K562 (cell line): ENCODE results near the gene HSD17B1. TPM values are rescaled to one million over a fixed set of nuclear protein-coding genes. Genes with fewer than 3 reads are reported as not detected.

ENCODE experiments used
- ADNP ChIP-seq: fragments of 200-800 bp; sonication (Bioruptor generic); IDR thresholded peaks from 2 replicates; pipeline ENCODE4 v1.6.1; 2016; ENCODE audit warnings: missing genetic modification characterization, missing compliant biosample characterization
- ETV6 ChIP-seq, 3 experiments: fragments of 150-350 bp in 1 of 3; sonication (generic) in 1 of 3; formaldehyde crosslinking in 1 of 3; IDR thresholded peaks; 2 replicates each; pipeline versions ENCODE4 v1.6.1 to v1.8.0; 2014 to 2022; ENCODE audit warnings: borderline replicate concordance in 2 of 3, low read depth in 2 of 3, antibody characterized with exemption in 1 of 3, low read length in 1 of 3, mild to moderate bottlenecking in 1 of 3, missing genetic modification reagents in 1 of 3
- FOXK2 ChIP-seq, 2 experiments: fragments of 450-650 bp; IDR thresholded peaks in 1 of 2; conservative IDR thresholded peaks in 1 of 2; 2 replicates each; pipeline ENCODE4 v1.6.1; 2016; ENCODE audit warnings: low read depth in 2 of 2, mild to moderate bottlenecking in 1 of 2
- GTF2A2 ChIP-seq: IDR thresholded peaks from 2 replicates; pipeline ENCODE4 v1.6.1; 2016; ENCODE audit warnings: mild to moderate bottlenecking, missing genetic modification characterization, missing compliant biosample characterization
- MCM7 ChIP-seq, 2 experiments: fragments of 450-650 bp; IDR thresholded peaks; 2 replicates each; pipeline ENCODE4 v1.6.1; 2016 to 2018
- MTA2 ChIP-seq: fragments of 450-650 bp; IDR thresholded peaks from 2 replicates; pipeline ENCODE4 v1.6.1; 2016; ENCODE audit warnings: low read depth
- MTF1 ChIP-seq: fragments of 250-450 bp; sonication (Bioruptor Pico); IDR thresholded peaks from 2 replicates; pipeline ENCODE4 v1.9.0; 2021; ENCODE audit warnings: moderate library complexity, mild to moderate bottlenecking, inconsistent platforms, borderline replicate concordance
- NFE2 ChIP-seq: IDR thresholded peaks from 2 replicates; pipeline ENCODE4 v1.6.1; 2014; ENCODE audit warnings: antibody characterized with exemption, low read depth
- RBBP5 ChIP-seq: fragments of 200-600 bp; sonication (generic); IDR thresholded peaks from 2 replicates; pipeline ENCODE4 v1.6.1; 2012; ENCODE audit warnings: borderline replicate concordance, mild to moderate bottlenecking, low read length, control low read depth, inconsistent platforms; ENCODE audit not compliant: insufficient read depth, poor library complexity, severe bottlenecking
- RHOXF2B ChIP-seq: fragments of 250-450 bp; sonication (Bioruptor Pico); conservative IDR thresholded peaks from 2 replicates; pipeline ENCODE4 v1.5.1; 2021
- SRSF9 ChIP-seq: fragments of 200-400 bp; formaldehyde crosslinking; IDR thresholded peaks from 2 replicates; pipeline ENCODE4 v1.6.1; 2017; ENCODE audit warnings: low read depth, low read length, borderline replicate concordance
- TAL1 ChIP-seq: fragments of 450-650 bp; IDR thresholded peaks from 2 replicates; pipeline ENCODE4 v1.6.1; 2016; ENCODE audit warnings: mild to moderate bottlenecking
- ZFX ChIP-seq: sonication (generic); formaldehyde crosslinking; IDR thresholded peaks from 2 replicates; pipeline ENCODE4 v1.8.0; 2022; ENCODE audit warnings: mild to moderate bottlenecking, missing genetic modification reagents, moderate library complexity
- ZNF3 ChIP-seq: fragments of 250-450 bp; sonication (Bioruptor Pico); IDR thresholded peaks from 2 replicates; pipeline ENCODE4 v1.5.0; 2021; ENCODE audit warnings: mild to moderate bottlenecking, moderate library complexity
- polyA plus RNA-seq, 8 experiments: library from polyadenylated mRNA; depleted of rRNA in 4 of 8; stranded (reverse) in 5 of 8; unstranded in 3 of 8; fragments of >200 nt; fragmentation: Nextera tagmentation in 2 of 8; fragmentation: Illumina TruSeq in 1 of 8; extraction: Ambion mirVana in 2 of 8; extraction: Trizol in 1 of 8; gene quantifications; 2 replicates each; pipeline versions ENCODE4 v1.2.1 to v1.2.3, GENCODE V29; 2011 to 2014; ENCODE audit warnings: inconsistent platforms in 1 of 8, missing spikeins in 1 of 8
- total RNA-seq, 7 experiments: library from RNA; depleted of rRNA in 6 of 7; stranded (reverse); fragments of >200 nt in 6 of 7; fragmentation: Illumina TruSeq in 2 of 7; extraction: Trizol in 2 of 7; gene quantifications; 2 replicates each; pipeline versions ENCODE4 v1.2.1 to v1.2.3, GENCODE V29; 2011 to 2021; ENCODE audit warnings: low replicate concordance in 1 of 7
- TF ChIP-seq, protein P1 (sequence below): fragments of 250-450 bp; sonication (Bioruptor Pico); IDR thresholded peaks from 2 replicates; pipeline ENCODE4 v1.8.0; 2022; ENCODE audit warnings: inconsistent platforms
- TF ChIP-seq, protein P2 (sequence below): sonication (generic); formaldehyde crosslinking; IDR thresholded peaks from 2 replicates; pipeline ENCODE4 v1.8.0; 2022; ENCODE audit warnings: missing genetic modification reagents, mild to moderate bottlenecking, moderate library complexity, borderline replicate concordance
- TF ChIP-seq, protein P3 (sequence below): fragments of 250-450 bp; sonication (Bioruptor Pico); IDR thresholded peaks from 2 replicates; pipeline ENCODE4 v1.8.0; 2021; ENCODE audit warnings: moderate library complexity, mild to moderate bottlenecking, inconsistent platforms
- TF ChIP-seq, protein P4 (sequence below): fragments of 250-450 bp; sonication (Bioruptor Pico); IDR thresholded peaks from 2 replicates; pipeline ENCODE4 v1.8.0; 2022; ENCODE audit warnings: moderate library complexity, mild to moderate bottlenecking, inconsistent platforms
- TF ChIP-seq, protein P5 (sequence below): fragments of 450-650 bp; IDR thresholded peaks from 2 replicates; pipeline ENCODE4 v1.6.1; 2016

HSD17B1 gene
- total and polyA plus RNA-seq, 9 of the 15 experiments (the other 6 are each of a cell fraction or from before 2014, with no cell fraction given): 0.55 to 21.1 (median 3.6) TPM

DNA sequence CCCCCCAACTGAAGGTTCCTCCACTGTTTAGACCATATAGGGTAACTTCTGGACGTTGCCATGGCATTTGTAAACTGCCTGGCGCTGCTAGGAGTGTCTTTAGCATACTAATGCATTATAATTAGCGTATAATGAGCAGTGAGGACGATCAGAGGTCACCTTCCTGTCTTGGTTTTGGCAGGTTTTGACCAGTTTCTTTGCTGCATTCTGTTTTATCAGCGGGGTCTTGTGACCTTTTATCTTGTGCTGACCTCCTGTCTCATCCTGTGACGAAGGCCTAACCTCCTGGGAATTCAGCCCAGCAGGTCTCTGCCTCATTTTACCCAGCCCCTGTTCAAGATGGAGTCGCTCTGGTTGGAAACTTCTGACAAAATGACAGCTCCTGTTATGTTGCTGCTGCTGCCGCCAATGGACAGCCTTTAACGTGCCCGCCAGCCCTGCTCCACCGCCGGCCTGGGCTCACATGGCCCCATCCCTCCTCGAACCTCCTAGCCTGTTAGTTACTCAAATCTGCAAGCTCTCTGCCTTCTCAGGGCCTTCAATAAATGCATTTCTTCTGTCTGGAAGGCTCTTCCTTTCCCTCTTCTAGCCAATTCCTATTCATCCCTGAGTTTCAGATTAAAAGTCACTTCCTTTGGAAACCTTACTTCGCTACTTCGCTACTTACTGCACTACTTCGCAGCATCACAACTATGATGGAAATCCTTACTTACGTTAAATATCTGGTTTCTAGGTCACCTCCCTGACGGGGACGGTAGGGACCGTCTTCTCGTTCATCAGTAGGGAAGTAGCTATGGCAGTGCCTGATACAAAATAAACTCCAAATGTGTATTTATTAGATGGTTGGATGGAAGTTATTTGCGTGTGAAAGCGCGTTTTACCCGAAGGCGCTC is 17.3 kb upstream of the HSD17B1 start (continued):
- TF ChIP-seq, protein P1, sequence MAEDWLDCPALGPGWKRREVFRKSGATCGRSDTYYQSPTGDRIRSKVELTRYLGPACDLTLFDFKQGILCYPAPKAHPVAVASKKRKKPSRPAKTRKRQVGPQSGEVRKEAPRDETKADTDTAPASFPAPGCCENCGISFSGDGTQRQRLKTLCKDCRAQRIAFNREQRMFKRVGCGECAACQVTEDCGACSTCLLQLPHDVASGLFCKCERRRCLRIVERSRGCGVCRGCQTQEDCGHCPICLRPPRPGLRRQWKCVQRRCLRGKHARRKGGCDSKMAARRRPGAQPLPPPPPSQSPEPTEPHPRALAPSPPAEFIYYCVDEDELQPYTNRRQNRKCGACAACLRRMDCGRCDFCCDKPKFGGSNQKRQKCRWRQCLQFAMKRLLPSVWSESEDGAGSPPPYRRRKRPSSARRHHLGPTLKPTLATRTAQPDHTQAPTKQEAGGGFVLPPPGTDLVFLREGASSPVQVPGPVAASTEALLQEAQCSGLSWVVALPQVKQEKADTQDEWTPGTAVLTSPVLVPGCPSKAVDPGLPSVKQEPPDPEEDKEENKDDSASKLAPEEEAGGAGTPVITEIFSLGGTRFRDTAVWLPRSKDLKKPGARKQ (CRISPR knock-in tag): no peak
- TF ChIP-seq ADNP (tag) (no peak), GTF2A2 (tag) (peak; percentile 94), TAL1 (no peak), MTA2 (no peak), MCM7 (IDR thresholded peaks at IDR 0.05) (no peak), ZNF3 (CRISPR knock-in tag) (0 out of 2 replicates have a peak, but pooled peaks have one; percentile 47), ZFX (CRISPR knock-in tag) (no peak), FOXK2 (conservative IDR thresholded peaks at IDR 0.05 in 1 of 2, IDR thresholded peaks at IDR 0.05 in 1 of 2; ENCODE audit: low read depth in 2 of 2) (peak in 1 of 2 experiments; percentile 73; a peak in 2 of 4 replicates), MTF1 (CRISPR knock-in tag) (peak; percentile 93), NFE2 (no peak), ETV6 (IDR thresholded peaks at IDR 0.05; ENCODE audit: borderline replicate concordance in 1 of 2, low read depth in 2 of 2, low read length in 1 of 2) (no peak), ETV6 (CRISPR knock-in tag; IDR thresholded peaks at IDR 0.05; ENCODE audit: borderline replicate concordance) (no peak), SRSF9 (no peak), RHOXF2B (peak; percentile 96), RBBP5 (no peak)
- TF ChIP-seq, protein P2, sequence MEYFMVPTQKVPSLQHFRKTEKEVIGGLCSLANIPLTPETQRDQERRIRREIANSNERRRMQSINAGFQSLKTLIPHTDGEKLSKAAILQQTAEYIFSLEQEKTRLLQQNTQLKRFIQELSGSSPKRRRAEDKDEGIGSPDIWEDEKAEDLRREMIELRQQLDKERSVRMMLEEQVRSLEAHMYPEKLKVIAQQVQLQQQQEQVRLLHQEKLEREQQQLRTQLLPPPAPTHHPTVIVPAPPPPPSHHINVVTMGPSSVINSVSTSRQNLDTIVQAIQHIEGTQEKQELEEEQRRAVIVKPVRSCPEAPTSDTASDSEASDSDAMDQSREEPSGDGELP (CRISPR knock-in tag): no peak
- TF ChIP-seq, protein P3, sequence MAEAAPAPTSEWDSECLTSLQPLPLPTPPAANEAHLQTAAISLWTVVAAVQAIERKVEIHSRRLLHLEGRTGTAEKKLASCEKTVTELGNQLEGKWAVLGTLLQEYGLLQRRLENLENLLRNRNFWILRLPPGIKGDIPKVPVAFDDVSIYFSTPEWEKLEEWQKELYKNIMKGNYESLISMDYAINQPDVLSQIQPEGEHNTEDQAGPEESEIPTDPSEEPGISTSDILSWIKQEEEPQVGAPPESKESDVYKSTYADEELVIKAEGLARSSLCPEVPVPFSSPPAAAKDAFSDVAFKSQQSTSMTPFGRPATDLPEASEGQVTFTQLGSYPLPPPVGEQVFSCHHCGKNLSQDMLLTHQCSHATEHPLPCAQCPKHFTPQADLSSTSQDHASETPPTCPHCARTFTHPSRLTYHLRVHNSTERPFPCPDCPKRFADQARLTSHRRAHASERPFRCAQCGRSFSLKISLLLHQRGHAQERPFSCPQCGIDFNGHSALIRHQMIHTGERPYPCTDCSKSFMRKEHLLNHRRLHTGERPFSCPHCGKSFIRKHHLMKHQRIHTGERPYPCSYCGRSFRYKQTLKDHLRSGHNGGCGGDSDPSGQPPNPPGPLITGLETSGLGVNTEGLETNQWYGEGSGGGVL: peak; percentile 90
- TF ChIP-seq, protein P4, sequence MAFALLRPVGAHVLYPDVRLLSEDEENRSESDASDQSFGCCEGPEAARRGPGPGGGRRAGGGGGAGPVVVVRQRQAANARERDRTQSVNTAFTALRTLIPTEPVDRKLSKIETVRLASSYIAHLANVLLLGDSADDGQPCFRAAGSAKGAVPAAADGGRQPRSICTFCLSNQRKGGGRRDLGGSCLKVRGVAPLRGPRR (CRISPR knock-in tag): peak; percentile 98
- TF ChIP-seq, protein P5, sequence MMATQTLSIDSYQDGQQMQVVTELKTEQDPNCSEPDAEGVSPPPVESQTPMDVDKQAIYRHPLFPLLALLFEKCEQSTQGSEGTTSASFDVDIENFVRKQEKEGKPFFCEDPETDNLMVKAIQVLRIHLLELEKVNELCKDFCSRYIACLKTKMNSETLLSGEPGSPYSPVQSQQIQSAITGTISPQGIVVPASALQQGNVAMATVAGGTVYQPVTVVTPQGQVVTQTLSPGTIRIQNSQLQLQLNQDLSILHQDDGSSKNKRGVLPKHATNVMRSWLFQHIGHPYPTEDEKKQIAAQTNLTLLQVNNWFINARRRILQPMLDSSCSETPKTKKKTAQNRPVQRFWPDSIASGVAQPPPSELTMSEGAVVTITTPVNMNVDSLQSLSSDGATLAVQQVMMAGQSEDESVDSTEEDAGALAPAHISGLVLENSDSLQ: 0 out of 2 replicates have a peak, but pooled peaks have one; percentile 5
